Inferior parietal cortex (tissue), 1 donor: ENCODE data around the gene HRC.

Source experiments
- DNase-seq: peaks from one replicate; pipeline ENCODE4 v3.0.0-alpha.2; 2016; ENCODE audit errors: extremely low spot score

Gene HRC

GRCh38 chr19:49114630-49115363, 40.4 kb downstream of the HRC start:
- no peak for DNase-seq

- DNase-seq: no peak
Measured at GRCh38 chr19:49113762-49114629, 41.2 kb downstream of the HRC start, which contains the start of gene LIN7B. LIN7B (plus strand) TSS chr19:49114370; CDS start chr19:49114405, 35 bp downstream.

GRCh38 chr19:49111218-49111998, 43.8 kb downstream of the HRC start:
- no peak for DNase-seq

- no peak for DNase-seq
Measured at GRCh38 chr19:49110567-49110966, 44.6 kb downstream of the HRC start.

GRCh38 chr19:49109569-49110233, 45.5 kb downstream of the HRC start:
- DNase-seq: no peak

- no peak for DNase-seq
Measured at GRCh38 chr19:49109051-49109450, 46.1 kb downstream of the HRC start.

- no peak for DNase-seq
Measured at GRCh38 chr19:49107625-49108459, 47.4 kb downstream of the HRC start.

- no peak for DNase-seq
Measured at GRCh38 chr19:49106648-49107135, 48.5 kb downstream of the HRC start.

- no peak for DNase-seq
Measured at GRCh38 chr19:49104229-49104864, 50.8 kb downstream of the HRC start.

- DNase-seq: no peak
Measured at GRCh38 chr19:49103331-49104085, 51.7 kb downstream of the HRC start.

- DNase-seq: no peak
Measured at GRCh38 chr19:49102303-49102702, 52.9 kb downstream of the HRC start.
